ENCODE data around the gene STARD7.
"Not testable (repeated sequence)": the region's sequence is repeated elsewhere in the genome, so short reads cannot be mapped to it uniquely, and the experiment has no call there.

The STARD7 gene

DNA sequence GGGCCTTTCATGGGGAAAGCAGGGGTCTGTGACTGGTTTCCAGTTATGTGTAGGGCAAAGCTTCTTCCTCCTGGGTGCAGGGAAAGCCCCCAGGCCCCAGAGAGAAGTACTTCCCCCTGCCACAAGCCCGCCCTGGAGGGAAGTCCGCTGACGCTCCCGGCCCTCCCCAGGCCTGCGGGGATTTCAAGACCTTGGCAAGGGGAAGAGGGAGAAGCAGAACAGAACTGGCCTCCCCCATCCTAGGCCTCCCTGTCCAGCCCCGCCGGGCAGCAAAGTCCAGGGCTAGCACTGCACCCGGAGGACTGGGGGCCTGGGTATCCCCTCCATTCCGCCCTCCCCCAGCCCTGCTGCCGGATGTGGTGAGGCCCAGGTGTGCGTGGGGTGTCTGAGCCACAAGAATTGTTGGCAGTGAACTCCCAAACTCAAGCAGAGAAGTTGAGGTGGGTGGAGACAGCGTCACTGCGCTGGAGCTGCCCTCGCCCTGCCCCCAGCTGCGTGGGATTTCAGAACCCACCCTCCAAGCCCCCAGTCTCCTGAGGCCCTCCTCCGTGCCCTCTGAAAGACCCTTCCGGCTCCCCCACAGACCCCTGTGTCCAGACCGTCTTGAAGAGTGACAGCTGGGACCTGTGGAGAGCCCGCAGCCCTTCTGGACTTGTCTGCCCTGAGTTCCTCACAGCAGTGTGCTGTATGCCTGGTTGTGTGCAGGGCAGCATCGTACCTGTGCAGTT lies 62.3 kb downstream of the STARD7 start:
- peak; percentile 80 to 82 for DNase-seq

DNA sequence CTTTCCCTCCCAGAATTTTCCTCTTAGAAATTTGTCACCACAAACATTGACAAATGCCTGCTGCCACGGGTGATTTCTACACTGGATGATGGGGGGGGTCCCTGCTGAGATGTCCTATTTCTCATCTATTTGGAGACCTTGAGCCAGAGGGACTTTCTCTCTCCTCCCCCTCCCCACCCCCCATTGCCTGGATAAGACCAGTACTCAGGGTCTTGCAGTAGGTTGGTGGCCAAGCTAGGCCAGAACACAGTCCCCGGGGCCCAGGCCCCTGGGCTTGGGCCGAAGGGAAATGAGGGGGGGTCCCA lies 62.8 kb downstream of the STARD7 start:
- DNase-seq: no peak

DNA sequence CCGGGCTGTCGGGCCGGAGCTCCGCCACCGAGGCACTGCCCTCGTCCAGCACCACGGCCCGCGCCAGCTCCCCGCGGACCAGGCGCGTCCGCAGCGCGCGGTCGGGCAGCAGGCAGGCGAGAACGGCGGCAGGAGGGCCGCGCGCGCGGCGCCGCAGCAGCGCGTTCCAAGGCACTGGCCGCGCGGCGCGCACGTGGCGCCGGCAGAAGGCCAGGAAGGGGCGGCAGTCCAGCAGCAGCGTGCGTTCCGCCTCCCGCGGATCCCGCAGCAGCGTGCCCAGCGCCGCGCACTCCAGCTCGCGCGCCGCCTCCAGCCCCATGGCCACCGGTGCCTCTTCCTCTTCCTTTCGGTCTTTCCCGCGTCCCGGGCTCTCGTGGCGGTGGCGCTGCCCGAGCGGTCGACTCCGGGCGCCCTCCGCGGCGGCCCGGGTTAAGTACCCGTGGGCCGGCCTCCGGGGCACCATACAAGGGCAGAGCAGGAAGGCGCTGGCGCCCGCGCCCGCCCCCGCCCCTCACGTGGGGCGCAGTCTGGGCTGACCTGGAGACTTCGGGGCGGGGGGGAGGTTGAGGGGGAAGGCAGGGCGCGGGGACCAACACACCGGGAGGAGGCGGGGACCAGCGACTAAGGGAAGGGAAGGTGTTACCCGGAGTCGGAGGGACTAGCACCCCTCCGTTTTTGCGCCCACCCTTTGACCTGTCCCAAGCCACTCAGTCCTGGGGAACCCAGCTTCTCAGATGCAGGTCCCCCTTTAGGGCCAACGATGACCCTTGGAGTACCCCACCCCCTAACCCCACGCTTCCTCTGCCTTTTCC lies 63.4 kb downstream of the STARD7 start, which contains the start of gene DUSP2:
DUSP2 (minus strand) TSS at position 405 of the 812 bp plus-strand sequence; CDS start at position 319, 86 bp downstream.
- peak; percentile 87 to 94 for DNase-seq

DNA sequence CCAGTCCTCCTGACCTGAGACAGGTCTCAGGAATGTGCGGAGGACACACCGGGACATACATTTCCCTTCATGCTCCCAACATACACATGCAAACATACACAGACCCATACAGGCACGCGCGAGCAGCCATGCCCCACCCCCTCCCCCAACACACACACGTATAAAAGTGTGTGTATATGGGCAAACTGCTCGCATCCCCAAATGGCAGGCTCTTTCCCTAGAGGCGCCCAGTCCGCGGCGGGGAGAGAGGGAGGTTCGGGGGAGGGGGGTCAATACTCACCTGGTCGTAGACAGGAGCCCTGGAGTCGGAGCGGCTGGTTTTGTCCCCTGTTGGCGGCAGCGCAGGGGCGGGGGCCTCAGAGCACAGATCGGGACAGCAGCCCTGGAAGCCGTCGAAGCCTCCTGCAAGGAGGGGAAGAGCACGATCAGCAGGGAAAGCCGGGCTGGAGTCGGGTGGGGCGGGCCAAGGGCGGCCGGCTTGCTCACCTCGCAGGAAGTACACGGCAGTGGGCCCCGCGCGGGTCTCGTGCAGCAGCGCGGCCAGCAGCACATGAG lies 64.1 kb downstream of the STARD7 start:
- no peak for DNase-seq

DNA sequence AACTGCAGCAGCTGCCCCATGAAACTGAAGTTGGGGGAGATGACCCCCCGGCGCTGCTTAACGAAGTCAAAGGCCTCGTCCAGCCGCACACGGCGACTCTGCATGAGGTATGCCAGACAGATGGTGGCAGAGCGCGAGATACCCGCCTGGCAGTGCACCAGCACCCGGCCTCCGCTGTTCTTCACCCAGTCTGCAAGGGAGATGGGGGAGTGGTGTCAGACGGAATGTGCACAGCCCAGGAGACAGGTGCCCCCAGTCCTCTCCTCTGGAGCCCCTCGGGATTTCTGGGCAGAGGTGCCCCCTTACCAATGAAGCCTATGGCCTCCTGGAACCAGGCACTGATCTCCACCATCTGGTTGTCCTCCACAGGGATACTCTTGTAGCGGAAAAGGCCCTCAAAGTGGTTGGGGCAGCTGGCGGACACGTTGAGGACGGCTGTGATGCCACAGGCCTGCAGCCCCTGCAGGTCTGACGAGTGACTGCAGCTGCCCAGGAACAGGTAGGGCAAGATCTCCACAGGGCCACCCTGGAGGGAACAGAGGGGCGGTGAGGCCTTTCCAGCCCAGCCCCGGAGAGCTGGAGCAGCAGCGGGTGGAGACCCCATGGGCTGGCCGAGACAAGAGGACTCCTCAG lies 64.7 kb downstream of the STARD7 start:
- no peak for DNase-seq

DNA sequence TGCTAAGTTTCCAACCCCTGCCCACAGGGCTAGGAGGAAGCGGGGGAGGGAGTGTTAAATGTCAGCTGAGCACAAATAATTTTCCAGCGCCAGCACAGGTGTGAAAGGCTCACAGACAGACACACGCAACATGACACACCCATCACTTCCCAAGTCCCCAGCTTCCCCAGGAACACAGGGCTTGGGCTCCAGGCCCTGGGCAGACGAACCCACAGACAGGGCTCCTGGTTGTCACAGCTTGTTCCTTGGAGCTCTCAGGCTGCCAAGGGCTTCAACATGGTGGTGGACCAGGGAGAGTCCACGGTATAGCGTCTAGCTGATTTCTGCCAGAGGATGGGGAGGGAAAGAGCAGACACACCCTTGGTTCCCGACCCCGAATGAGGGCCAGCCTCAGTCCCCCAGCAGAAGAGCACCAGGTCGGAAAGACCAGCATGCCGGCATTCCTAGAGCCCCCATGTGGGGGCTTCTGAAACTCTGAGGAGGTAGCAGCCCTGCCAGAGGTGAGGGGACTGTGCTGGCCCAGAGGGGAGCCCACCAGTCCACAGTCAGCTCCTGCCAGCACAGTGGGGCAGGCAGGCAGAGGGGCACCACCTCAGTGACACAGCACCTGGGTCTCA lies 65.3 kb downstream of the STARD7 start:
- DNase-seq: no peak

DNA sequence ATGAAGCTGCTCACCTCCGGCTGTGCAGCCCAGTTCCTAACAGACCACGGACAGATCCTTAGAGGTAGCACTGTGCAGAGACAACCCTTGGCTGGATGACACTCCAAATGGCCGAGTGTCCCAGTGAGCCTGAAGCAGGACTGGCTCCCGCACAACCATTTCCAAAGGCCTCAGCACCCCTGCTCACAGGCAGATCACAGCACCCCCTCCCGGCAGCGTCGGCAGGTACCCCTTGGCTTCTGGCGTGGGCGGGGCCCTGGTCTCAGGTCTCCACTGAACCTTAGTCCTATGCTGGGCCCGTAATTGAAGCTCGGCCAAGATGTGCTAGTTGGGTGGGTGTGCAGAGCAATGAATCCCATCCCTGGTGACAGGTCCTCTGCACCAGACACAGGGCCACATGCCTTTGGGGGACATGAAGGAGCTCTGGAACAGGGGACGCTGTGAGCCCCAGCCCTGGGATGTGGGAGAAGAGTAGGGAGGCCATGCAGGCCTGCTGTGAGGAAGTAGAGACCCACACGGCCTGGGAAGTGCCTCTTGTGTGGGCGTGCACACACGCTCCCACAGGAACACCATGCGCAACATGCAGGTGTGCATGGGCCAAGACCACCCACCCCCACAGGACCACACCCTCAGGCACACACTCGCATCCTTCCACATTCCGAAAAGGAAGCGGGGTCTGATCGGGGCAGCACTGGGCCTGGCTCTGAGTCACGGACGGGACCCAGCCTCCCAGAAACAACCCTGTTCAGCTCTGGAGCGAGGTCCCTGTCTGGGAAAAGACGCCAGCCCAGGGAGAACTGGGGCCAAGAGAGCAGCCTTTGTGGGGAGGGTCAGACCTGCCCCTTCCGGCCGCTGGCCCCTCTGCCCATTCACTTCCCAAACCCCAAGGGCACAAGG lies 66.2 kb downstream of the STARD7 start:
- peak in 1 of 2 donors; percentile 85 for DNase-seq

DNA sequence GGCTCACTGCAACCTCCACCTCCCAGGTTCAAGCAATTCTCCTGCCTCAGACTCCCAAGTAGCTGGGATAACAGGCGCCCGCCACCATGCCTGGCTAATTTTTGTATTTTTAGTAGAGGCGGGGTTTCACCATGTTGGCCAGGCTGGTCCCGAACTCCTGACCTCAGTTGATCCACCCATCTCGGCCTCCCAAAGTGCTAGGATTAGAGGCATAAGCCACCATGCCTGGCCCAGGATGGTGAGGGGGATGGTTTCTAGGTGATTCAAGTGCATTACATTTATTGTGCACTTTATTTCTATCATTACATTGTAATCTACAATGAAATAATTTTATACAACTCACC lies 67.0 kb downstream of the STARD7 start:
- not testable (repeated sequence) for DNase-seq

DNA sequence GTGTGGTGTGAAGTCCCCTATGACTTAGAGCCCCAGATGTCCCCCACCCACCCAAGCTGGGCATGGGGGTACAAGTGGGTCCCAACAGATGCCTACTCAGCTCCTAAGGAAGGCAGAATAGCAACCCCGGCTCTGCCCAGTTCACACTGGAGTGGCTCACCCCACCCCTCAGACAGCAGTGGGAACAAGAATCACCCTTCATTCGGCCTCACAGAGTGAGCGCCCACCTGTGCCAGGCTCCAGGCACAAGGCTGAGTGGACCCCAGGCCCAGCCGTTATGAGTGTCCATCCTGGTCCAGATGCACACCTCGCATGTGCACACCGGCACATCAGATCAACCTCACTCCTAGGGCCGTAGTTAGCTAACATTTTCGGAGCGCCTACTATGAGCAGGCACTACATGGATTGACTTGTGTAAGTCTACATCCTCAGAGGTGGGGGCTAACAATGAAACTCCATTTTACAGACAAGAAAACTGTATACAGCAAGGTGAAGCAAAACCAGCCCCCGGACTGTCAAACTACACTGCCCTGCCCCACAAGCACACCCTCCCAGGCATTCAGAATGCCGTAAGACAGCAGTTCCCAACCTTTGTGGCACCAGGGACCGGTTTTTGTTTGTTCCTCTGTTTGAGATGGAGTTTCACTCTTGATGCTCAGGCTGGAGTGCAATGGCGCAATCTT lies 67.5 kb downstream of the STARD7 start:
- DNase-seq: no peak

DNA sequence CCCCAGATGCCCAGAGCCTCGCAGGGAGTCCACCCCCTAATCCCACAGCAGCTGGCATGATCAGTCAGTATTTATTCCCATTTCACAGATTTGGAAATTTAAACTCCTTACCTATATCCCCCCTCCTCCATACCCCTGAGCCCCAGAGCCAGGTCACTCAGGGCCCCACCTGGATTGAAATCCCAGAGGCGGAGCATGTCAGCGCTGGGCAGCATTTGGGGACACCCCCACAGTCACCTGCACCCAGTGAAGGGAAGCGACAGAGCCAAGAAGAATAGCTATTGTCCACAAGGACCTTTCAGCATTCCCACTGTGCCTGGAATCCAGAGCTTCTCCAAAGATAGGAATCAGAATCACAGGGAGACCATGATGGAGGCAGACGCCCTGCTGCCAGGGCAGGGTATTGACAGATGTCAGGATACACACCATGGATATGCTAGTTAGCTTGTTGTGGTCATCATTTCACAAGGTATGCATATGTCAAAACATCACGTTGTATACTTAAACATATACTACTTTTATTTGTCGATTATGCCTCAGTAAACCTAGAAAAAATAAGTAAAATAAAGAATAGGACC lies 69.4 kb downstream of the STARD7 start:
- no peak for DNase-seq

DNA sequence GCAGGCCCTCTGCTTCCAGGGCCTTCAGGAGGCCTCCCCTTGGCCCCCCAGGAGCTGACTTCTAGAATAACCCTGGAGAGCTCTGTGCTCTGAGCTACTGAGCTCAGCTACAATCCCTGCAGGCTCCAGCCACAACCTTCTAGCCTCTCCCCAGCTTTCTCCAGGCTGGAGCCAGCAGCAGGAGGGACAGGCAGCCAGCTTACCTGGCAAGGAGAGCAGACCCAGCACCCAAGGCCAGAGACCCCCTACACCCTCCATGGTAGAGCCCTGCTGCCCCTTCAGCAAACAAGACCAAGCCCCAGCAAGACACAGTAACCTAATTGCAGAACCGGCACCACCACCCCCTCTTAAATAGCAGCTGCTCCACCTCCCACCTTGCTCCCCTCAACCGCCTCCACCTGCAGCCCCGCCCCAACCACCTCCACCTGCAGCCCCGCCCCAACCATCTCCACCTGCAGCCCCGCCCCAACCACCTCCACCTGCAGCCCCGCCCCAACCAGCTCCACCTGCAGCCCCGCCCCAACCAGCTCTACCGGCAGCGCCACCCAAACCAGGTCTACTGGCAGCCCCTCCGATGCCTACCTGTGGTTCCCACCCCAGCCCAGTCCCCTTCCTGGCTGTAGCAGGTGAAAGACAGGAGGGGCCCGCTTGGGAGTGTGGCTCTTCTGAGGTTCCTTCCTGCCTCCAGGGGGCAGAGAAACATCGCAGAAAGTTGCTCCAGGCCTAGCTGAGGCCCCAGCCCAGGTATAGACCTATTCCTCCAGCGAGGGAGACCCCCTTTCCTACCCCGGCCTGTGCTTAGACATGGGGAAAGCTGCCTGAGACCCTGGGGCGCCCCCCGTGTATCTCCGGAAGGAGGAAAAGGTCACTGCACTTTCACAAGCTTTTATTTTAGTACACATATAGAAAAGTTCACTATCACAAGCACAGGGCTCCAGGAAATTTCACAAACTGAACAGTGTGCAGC lies 70.2 kb downstream of the STARD7 start, which contains the start of gene ASTL:
ASTL (minus strand) TSS at position 324 of the 967 bp plus-strand sequence; CDS start at position 258, 66 bp downstream.
- DNase-seq: no peak

DNA sequence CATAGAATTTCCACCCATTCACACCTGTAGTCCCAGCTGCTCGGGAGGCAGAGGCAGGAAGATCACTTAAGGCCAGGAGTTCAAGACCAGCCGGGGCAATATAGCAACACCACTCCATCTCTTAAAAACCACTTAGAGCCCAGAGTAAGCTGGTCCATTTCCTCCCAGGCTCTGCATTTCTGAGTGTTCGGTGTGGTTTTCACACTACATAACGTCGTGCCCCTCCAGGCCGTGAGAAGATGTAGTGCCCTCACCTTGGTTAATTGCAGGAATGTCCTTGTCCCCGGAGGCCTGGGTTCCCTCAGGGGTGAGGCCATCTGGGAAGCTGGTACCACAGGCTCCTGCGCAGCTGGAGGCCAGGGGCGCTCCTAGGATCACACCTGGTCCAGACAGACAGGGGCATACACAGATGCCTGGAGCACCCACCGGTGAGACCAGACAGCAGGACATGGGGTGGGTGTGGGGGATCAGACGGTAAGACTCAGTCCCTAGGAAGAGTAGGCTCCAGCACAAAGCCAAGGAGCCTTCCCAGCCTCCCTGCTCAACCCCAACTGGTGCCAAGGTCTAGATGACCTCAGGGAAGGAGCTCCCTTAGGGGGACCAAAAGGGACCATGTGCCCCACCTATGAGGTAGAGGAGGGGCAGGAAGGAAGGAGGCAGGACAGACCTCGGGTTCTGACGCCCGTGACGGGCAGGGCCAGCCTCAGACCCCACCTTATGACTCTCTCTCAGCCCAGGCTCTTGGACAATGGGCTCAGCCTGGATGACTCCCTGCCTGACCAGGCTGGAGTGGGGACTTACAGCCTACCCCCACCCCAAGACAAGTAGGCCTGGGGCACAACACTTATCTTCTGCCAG lies 71.1 kb downstream of the STARD7 start:
- no peak for DNase-seq

DNA sequence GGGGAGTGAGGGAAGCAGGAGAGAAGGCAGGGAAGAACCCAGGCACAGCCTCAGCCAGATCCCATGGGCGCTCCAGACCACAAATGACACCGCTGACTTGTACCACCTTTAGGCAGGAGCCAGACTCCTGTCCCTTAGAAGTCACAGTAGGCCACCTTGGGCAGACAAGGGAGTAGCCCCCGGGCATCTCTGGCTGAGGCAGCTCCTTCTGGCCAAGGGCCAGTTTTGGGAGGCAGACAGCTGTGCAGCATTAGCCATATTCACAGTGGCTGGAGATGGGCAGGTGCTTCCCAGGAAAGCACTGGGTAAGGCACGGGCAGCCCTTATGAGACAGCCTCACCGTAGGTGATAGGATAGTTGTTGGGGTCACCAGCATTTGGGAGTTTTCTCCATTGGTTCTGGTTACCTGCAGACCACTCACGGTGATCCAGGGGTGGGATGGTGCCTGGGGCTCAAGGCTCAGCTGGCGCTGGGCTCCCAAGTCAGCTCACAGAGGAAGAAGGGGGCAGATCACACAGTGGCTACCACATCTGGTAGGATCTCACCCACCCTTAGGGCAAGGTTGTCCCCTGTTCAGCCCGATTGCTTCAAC lies 72.4 kb downstream of the STARD7 start:
- DNase-seq: no peak

DNA sequence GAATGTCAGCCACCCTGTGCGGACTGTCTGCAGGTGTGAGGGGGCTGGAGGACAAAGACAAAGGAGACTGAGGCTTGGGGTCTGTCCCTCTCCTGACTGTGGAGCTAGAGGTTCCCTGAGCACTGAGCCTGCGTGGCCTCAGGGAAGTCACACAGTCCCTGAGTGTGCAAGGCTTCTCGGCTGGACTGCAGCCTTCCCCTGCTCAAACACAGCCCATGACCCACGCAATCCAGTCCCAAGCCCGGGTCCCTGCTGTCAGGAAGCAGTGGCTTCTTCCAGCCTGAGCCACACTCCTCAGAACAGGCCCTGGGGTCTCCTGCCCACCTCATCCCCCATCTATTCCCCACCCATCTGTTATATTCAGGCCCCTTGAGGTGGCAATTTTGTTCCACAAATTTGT lies 73.0 kb downstream of the STARD7 start:
- no peak for DNase-seq

DNA sequence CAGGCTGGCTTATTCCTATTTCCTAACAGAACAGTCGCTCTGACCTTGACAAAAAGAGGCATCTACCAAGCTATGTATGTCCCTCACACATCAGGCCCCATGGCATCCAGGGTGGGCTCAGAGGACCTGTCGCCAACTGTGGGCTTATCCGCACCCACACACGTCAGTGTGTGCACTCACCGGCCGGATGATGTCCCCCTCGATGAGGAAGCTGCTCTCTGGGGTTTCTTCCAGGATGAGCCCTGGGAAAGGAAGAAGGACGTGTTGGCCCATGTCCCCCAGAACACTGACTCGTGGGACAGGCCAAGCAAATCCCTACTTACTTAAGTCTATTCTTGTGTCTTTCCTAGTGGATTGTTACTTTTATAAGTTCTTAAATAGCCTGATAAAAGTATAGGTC lies 73.5 kb downstream of the STARD7 start:
- no peak for DNase-seq
